ENCODE data around the gene SPDYE17. TPM values are rescaled to one million over a fixed set of nuclear protein-coding genes. Genes with fewer than 3 reads are reported as not detected.
A peak's percentile ranks its signal among the peaks of the same experiment; 100 is the strongest.
"Not testable (repeated sequence)": the region's sequence is repeated elsewhere in the genome, so short reads cannot be mapped to it uniquely, and the experiment has no call there.

Gene SPDYE17
- polyA plus RNA-seq, 3 donors: not detected

DNA sequence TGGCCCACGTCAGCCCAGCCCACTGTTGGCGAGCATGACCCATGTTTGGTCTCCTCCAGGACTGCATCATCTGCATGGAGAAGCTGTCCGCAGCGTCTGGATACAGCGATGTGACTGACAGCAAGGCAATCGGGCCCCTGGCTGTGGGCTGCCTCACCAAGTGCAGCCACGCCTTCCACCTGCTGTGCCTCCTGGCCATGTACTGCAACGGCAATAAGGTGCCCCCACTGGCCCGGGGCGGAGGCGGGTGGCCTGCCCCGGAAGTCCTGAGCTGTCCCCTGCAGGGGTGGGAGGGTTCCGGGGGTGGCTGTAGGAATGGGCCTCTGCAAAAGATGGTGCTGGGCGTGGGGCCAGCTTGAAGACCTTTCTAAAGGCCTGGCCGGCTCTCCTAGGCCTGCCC is 30.1 kb downstream of the SPDYE17 start:
- WGBS, 3 donors: 77 to 88% (median 86%) methylated on average over 13 to 15 of the region's 15 CpGs
- H3K27ac ChIP-seq (ENCODE audit: low read depth, low read length): not testable (repeated sequence)

DNA sequence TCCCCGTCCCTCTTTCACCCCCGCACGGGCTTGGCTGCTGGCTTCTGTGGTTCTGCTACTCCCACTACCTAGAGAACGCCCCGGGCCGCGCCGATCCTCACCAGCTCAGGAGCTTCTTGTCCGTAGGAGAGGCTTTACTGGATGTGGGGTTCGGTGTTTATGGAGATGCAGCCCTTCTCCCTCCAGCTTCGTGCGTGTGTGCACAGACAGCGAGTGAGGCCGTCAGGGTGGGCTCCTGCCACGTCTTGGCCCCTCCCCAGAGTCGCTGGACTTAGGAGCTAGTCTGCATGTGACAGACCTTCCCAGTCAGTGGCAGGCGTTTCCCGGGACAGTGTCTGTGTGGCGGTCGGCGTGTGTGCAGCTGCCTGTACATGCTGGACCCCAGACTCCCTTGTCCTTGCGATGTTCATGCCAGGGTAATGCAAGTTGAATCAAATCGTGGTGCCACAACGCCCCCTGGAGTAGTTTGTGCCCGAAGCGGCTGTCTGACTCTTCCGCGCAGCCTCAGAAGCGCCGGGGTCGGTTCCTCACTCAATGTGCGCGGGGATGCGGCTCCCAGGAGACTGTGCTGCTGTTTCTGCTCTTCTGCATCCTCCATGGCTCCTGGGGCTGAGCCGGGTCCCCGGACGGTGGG is 32.6 kb downstream of the SPDYE17 start:
- H3K27ac ChIP-seq (ENCODE audit: low read depth, low read length): not testable (repeated sequence)
- WGBS, 3 donors: 76 to 79% (median 77%) methylated on average over 10 to 16 of the region's 37 CpGs

DNA sequence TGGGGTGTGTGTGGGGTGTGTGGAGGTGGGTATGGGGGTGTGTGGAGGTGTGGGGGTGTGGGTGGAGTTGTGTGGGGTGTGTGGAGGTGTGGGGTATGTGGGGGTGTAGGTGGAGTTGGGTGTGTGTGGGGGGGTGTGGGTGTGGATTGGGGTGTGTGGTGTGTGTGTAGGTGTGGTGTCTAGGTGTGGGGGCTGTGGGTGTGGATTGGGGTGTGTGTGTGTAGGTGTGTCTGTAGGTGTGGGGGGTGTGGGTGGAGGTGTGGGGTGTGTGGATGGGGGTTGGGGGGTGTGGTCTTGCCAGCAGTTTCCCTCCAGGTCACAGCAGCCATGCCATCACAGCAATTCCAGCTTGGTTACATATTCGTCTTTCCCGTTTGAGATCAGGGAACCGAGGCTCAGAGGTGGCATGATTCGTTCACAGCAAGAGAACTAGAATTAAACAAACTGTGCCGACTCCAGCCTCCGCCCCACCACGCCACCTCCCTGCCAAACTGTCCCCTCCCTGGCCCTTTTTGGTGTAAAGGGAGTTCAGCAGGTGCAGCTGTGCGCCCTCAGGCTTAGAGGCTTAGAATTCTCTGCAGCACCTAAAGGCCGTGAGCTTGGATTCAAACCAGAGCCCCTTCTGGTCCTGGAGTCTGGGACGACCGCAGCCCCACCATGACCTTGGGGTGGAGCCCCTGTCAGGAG is 33.3 kb downstream of the SPDYE17 start:
- peak overlapping the region; percentile 22 for H3K27ac ChIP-seq (ENCODE audit: low read depth, low read length)
- 85 to 95% (median 88%) methylated on average over 9 of the region's 11 CpGs for whole genome bisulfite sequencing, 3 donors

DNA sequence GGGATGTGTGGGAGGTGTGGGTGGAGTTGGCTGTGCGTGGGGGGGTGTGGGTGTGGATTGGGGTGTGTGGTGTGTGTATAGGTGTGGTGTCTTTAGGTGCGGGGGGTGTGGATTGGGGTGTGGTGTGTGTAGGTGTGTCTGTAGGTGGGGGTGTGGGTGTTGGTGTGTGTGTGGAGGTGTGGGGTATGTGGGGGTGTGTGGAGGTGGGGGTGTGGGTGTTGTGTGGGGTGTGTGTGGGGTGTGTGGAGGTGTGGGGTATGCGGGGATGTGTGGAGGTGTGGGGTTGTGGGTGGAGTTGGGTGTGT is 33.9 kb downstream of the SPDYE17 start:
- H3K27ac ChIP-seq (ENCODE audit: low read depth, low read length): peak overlapping the region; percentile 22
- WGBS, 3 donors: 89 to 97% (median 92%) methylated on average over 3 of the region's 3 CpGs

DNA sequence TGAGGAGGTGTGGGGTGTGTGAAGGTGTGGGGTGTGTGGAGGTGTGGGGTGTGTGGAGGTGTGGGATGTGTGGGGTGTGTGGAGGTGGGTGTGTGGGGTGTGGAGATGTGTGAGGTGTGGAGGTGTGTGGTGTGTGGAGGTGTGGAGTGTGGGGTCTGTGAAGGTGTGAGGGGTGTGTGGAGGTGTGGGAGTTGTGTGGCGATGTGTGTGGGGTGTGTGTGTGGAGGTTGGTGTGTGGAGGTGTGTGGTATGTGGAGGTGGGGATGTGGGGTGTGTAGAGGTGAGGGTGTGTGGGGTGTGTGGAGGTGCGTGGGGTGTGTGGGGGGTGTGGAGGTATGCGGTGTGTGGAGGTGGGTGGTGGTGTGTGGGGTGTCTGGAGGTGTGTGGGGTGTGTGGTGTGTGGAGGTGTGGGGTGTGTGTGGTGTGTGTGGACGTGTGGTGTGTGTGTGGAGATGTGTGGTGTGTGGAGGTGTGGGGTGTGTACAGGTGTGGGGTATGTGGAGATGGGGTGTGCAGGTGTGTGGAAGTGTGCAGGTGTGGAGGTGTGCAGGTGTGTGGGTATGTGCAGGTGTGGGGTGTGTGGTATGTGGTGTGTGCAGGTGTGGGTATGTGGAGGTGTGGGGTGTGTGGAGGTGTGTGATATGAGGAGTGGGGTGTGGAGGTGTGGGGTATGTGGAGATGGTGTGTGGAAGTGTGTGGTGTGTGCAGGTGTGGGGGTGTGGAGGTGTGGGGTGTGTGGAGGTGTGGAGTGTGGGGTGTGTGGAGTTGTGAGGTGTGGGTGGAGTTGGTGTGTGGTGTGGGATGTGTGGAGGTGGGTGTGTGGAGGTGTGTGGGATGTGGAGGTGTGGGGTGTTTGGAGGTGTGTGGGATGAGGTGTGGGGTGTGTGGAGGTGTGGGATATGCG is 34.5 kb downstream of the SPDYE17 start:
- H3K27ac ChIP-seq (ENCODE audit: low read depth, low read length): no peak overlapping the region
- 72 to 87% (median 83%) methylated on average over 5 of the region's 5 CpGs for WGBS, 3 donors

DNA sequence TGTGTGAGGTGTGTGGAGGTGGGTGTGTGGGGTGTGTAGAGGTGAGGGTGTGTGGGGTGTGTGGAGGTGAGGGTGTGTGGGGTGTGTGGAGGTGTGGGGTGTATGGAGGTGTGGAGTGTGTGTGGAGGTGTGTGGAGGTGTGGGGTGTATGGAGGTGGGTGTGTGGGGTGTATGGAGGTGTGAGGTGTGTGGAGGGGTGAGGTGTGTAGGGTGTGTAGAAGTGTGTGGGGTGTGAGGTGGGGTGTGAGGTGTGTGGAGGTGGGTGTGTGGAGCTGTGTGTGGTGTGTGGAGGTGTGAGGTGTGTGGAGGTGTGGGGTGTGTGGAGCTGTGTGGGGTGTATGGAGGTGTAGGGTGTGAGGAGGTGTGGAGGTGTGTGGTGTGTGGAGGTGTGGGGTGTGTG is 35.2 kb downstream of the SPDYE17 start:
- H3K27ac ChIP-seq (ENCODE audit: low read depth, low read length): not testable (repeated sequence)

DNA sequence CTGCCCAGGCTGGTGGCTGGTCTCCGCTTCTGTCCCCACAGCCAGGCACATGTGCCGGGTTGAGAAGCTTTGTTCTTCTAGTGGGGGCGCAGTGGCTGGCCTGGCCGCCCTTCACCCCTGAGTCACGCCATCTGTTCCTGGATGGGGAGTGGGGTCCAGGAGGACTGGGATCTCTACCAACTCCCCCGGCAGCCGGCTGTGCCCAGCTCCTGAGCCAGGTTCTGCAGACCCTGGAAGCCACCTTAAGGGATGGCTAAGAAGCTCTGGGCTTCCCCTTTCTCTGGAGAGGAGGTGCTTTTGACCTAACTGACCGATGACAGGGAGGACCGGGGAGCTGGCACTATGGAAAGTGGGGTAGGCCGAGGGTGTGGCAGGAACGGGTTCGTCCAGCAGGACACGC is 37.9 kb downstream of the SPDYE17 start:
- H3K27ac ChIP-seq (ENCODE audit: low read depth, low read length): not testable (repeated sequence)
- WGBS, 3 donors: 87 to 97% (median 93%) methylated on average over 3 to 6 of the region's 13 CpGs

DNA sequence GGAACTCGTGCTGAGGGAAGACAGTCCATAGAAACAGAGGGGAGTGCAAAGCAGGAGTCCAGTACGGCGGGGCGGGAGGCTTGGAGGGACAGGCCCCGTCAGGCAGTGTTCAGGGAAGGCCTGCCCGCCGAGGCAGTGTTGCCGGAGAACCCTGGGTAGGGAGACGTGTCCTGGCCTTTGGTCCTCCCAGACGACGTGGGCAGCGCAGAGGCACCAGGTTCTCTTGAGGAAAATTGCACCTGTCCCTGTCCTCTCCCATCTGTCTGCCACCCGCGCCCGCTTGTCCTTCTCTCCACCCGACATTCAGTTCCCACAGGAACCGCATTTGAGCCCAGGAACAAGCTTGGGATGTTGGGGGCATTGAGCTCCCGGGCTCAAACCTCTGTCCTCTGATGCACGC is 38.3 kb downstream of the SPDYE17 start:
- H3K27ac ChIP-seq (ENCODE audit: low read depth, low read length): not testable (repeated sequence)
- WGBS, 3 donors: 88 to 94% (median 89%) methylated on average over 17 to 19 of the region's 19 CpGs

DNA sequence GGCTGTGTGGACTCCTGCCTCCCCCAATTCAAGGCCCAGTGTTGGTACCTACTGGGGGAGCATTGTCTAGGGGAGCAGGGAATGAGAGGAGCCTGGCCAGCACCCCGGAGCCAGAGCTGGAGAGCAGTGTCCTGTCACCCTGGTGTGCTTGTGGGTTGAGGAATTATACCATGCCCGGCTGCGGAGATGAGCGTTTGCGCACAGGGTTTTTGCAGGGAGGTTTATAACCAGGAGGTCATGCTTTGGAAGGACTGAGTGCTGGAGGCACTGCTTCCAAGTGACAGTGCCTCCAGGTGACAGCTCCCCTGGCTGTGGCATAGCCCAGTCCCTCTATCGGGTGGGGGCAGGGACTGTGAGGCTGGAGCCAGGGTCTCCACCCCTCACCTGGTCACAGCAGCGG is 39.3 kb downstream of the SPDYE17 start:
- WGBS, 3 donors: 93 to 98% (median 95%) methylated on average over 4 to 5 of the region's 7 CpGs
- not testable (repeated sequence) for H3K27ac ChIP-seq (ENCODE audit: low read depth, low read length)

DNA sequence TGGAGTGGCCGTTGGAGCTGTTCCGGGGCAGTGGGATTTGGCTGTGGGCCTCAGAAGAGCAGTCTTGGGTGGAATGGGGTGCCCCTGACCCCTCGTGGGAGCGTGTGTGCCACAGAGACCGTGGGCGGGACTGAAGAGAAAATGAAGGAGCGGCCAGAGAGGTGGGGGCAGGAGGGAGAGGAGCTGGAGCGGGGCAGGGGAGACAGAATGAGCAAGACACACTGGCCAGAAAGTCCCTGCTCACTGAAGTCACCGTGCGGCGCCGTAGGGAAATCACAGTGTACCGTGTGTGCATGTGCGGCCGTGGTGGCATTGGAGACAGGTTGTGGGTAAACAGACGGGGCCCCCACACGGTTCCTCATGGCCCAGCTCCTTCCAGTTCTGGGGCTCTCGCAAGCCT is 40.0 kb downstream of the SPDYE17 start:
- not testable (repeated sequence) for H3K27ac ChIP-seq (ENCODE audit: low read depth, low read length)
- WGBS, 3 donors: 81 to 90% (median 84%) methylated on average over 6 to 7 of the region's 18 CpGs

DNA sequence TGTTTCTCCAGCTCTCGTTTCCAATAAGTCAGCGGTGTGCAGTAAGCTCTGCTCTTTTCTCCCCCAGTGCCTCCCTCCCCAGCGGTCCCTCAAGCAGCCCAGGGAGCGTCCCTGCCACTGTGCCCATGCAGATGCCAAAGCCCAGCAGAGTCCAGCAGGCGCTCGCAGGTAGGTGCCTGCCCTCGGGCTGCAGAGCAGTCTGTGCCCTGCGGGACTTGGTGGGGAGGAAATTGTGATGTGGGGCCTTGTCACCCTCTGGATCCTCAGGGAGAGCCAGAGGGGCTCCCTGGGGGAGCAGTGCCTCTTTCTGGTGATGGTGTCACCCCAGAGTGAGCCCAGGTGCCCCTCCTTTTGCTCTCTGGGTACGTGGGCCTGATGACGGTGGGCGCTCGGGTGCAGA is 42.0 kb downstream of the SPDYE17 start:
- H3K27ac ChIP-seq (ENCODE audit: low read depth, low read length): not testable (repeated sequence)
- WGBS, 3 donors: 87 to 98% (median 96%) methylated on average over 6 to 7 of the region's 12 CpGs

DNA sequence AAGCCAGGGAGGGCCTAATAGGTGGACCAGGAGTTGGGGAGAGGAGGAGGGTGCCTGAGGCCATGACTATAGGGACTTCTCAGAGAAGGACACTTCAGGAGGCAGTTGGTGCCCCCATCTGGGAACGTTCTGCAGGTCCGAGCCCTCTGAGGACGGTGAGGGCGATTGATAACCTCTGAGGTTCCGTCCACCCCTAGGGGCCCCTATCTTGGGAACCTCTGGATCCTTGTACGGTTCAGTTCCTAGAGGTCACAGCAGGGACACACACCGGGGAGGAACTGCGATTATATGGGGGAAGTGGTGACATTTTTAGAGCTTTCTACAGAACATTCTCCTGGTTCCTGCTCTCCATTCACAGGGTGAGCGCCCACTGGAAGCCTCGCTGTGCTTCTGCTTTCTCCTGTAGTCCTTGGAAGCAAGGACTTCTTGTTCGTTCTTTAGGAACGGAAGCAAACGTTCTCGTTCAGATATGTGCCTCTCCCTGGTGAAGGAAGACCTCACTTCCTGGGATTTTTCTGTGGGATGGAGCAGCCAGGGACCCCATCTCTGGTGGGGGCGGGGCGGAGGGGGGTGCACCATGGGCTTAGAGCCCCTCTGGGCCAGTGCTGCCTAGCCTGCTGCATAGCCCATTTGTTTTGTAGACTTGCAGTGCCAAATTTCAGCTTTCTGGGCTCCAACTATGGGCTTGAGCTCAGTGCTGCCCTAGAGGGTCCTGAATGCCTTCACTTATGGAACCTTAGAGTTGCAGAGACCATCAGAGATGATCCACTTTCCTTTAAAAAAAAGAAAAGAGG is 46.0 kb downstream of the SPDYE17 start:
- WGBS, 3 donors: 77 to 86% (median 86%) methylated on average over 7 to 9 of the region's 16 CpGs
- H3K27ac ChIP-seq (ENCODE audit: low read depth, low read length): not testable (repeated sequence)

DNA sequence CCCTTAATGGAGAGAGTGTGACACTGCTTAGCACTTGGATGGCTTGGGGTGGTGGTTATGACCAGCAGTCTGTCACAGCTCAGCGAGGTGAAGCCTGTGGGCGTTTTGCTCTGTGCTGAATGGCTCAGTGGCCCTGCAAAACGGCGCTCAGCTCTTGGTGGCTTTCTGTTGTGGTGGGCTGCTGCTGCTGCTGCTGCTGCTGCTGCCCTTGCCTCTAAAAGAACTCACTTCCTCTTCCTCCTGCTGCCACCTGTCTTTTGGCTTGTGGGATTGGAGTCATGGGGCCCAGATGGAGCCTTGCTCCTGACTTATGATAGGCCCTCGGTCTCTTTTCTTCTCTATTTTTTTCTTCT is 47.4 kb downstream of the SPDYE17 start:
- H3K27ac ChIP-seq (ENCODE audit: low read depth, low read length): not testable (repeated sequence)
- 60 to 70% methylated on average over 1 to 2 of the region's 5 CpGs; no CpG with 5 or more reads in 1 of the 3 donors for WGBS, 3 donors

DNA sequence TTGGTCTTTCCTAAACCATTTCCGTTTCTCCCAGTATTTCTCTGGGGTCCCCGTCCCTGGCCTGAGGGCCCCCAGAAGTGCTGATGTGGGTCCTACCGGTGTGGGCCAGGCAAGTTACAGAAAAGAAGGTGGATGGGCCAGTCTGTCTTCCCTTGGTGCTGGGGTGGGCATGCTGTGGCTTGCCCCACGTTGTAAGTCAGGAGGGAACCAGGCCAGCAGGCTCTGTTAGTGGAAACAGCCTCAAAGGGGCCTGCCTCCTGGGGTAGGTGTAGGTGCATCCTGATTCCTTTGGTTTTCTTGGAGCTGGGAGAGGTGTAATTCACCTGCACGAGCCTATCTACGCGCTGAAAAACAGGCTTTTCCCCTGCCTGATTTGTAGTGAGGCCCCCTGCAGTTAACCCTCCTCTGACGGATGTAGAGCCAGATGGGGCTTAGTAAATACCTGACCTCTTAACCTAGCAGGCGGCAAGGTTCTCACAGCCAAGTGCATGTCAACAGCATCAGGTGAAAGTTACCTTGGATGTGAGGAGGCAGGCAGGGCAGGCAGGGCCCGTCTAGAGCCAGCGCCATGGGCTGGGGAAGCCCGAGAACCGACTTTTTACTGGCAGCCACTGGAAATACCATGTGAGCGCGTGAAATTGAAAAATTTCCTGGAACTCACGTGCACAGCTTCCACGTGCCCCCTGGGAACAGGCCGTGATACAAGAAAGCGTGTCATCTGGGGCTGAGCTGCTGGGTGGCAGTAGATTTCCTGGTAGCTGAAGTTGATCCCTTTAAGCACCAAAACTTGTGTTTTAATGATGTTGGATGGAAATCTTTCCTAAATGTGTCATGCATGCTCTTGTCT is 48.0 kb downstream of the SPDYE17 start:
- not testable (repeated sequence) for H3K27ac ChIP-seq (ENCODE audit: low read depth, low read length)
- WGBS, 3 donors: 79 to 88% methylated on average over 3 to 4 of the region's 19 CpGs; no CpG with 5 or more reads in 1 of the 3 donors

DNA sequence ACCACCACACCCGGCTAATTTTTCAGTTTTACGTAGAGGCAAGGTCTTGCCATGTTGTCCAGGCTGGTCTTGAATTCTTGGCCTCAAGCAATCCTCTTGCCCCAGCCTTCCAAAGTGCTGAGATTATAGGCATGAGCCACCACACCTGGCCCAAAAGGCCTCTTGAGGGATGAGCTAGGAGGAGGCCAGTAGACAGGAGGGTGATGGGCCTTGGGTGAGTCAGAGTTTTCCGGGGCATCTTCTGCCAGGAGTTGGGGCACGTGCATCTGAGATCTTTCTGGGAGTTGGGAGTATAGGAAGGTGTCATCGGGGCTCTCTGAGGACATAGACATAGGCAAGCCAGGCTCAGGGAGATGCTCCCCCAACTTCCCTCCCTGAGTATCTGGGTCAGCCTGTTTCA is 48.8 kb downstream of the SPDYE17 start:
- H3K27ac ChIP-seq (ENCODE audit: low read depth, low read length): not testable (repeated sequence)
- WGBS, 3 donors: 91 to 100% (median 92%) methylated on average over 1 to 2 of the region's 5 CpGs

DNA sequence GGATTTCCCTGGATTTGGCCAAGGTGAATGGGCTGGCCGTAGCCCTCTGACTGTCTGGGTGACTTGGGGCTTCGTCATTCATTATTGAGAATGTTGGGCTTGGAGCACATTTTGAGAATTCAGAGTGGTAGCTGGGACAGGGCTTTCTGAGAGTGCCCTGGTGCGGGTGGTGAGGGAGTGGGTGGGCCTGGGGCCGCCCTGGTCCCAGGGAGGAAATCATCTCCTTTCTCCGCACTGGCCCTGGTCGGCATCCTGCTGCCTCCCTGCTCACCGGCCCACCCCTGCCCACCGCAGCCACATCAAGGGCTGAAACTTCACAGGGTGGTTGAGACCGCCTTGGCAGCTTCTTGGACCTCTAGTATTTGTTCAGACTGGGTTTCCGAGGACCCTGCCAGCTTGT is 49.7 kb downstream of the SPDYE17 start:
- WGBS, 3 donors: 73 to 97% methylated on average over 3 to 7 of the region's 10 CpGs; no CpG with 5 or more reads in 1 of the 3 donors
- not testable (repeated sequence) for H3K27ac ChIP-seq (ENCODE audit: low read depth, low read length)

DNA sequence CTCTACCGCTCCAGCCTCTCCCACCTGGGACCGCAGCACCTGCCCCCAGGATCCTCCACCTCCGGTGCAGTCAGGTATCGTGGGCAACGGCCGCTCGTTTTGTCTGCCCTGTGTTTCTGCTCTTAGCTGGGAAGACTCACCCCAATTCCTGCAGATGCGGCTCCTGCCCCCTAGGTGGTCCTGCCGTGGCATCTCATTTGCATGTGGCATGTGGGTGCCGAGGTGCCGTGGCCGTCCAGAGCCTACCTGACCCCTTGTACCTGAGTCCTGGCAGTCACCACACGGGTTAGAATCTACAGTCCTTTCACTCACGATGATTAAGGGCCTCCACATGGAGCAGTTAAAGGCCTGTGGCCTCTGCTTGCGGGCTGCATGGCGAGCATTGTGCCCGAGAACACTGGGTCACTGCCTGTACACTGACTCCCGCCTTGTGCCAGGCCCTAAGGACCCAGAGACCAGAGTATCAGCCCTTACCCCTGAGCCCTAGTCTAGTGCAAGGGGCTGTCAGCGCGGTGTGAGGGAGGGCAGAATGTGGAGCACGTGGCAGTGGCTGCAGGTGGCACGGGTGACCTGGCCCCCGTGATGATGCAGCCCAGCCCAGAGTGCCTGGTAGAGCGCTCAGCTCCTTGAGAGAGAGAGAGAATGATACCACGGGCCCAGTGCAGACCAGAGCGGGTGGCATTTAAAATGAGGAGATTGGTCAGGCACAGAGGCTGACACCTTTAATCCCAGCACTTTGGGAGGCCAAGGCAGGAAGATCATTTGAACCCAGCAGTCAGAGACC is 50.8 kb downstream of the SPDYE17 start:
- WGBS, 3 donors: 86 to 98% (median 92%) methylated on average over 8 to 24 of the region's 26 CpGs

More for the DNA sequence above, 50.8 kb downstream of the SPDYE17 start:
- H3K27ac ChIP-seq (ENCODE audit: low read depth, low read length): not testable (repeated sequence)
